ENCODE measurements around the gene PTPA.
"Not testable (repeated sequence)": the region's sequence is repeated elsewhere in the genome, so short reads cannot be mapped to it uniquely, and the experiment has no call there.

Gene PTPA

DNA sequence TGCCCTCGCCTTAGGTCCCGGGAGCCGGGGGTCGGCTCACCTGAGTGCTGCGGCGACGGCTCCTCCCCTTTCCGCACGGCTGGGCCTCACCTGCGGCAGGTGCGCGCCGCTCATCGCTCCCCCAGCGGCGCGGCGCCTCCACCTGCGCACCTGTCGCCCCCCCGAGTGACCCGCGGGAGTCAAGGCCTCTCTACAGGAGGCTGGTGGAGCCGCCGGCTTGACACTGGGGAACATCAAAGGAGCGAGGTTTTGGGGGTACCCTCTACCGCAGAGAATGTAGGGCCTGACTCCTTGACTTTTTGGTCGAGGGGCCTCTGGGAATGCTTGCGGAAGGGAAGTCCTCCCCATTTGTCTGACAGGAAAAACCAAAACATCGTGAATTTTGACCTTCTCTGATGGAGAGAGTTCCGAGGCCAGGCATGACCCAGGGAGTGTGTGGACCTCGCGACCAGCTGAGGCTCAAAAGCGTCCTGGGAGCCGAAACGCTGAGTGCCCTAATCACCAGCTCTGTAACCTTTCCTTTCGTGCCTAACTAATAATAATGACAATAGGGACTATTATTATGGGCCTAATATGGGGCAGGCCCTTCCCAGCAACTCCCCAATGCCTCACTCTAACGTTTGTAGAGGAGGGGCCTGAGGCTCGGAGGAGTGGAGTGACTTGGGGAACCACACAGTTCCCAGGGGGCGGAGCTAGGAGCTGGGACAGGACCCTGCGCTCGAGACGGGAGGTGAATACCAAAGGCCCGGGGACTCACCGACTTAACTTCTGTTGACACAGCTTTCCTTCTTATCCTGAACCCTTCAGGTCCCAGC, 67.6 kb downstream of the PTPA start:
- DNase-seq: no peak

DNA sequence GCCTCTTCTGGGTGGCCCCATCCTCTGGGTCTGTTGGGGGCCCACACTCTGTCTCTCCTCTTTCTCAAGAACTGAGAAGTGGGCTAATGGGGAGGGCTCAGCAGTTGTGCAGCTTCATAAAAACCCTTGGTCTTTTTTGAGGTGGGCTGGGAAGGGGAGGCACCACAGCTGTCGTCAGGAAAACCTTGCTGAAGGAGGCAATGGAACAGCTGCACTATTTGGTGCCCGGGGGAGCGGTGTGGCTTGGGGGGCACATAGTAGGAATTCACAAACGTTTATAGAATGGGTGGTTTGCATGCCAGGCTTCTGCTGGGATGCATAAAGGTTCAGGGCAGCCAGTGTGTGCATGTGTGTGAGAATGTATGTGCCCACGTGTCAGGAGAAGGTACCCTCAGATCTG, 70.0 kb downstream of the PTPA start:
- no peak for DNase-seq

DNA sequence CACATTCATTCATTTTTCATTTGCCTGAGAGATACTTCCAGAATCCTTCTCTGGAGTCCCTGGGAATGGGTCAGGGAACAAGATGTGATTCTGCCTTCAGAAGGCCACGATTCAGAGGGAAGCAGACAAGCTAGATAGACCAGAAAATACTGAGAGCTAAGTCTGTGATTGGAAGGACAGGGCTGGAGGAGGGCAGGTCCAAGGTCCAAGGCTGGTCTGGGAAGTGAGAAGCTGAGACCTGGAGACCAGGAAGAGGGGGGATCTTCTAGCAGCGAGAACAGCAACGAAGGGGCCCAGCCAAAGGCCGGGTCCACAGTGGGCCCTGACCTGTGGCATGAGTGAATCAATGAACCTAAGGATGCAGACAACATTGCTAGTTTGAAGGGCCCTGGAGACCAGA, 70.9 kb downstream of the PTPA start:
- DNase-seq: no peak

DNA sequence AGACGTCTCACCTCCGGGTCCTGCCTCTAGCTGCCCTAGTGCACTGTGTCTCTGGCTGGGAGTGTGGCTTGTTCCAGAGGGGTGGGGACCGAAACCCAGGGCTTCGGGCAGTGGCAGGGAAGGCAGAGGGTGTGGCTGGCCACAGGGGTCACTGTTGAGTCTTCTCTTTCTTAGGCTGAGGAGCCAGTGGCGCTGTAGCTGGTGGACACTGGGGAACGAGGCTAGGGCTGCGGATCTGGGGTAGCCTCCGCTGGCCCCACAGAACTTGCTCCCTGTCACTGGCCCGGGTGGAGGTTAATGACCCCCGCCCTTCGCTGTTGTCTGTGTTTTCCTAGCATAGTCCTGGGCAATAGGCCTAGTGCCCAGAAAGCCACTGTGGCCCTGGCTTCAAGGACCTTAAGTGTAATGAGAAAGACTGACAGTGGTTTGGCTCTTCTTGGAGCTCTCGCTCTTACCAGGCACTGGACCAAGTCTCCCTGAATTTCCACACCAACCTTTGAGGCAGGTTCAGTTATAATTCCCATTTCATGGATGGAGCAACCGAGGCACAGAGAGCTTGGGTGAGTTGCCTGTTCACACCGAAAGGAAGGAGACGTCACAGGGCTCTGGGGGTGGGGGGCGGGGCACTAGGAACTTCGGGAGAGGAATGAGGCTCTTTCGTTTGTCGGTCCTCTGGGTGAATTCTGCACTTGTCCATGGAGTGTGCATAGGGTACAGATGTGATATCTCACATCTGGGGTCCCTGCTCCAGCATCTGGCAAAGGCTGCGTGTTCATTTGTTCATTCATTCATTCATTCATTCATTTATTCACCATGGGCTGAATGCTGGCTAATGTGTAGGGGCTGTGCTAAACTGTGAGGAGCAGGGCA, 71.6 kb downstream of the PTPA start:
- peak; percentile 44 for DNase-seq

DNA sequence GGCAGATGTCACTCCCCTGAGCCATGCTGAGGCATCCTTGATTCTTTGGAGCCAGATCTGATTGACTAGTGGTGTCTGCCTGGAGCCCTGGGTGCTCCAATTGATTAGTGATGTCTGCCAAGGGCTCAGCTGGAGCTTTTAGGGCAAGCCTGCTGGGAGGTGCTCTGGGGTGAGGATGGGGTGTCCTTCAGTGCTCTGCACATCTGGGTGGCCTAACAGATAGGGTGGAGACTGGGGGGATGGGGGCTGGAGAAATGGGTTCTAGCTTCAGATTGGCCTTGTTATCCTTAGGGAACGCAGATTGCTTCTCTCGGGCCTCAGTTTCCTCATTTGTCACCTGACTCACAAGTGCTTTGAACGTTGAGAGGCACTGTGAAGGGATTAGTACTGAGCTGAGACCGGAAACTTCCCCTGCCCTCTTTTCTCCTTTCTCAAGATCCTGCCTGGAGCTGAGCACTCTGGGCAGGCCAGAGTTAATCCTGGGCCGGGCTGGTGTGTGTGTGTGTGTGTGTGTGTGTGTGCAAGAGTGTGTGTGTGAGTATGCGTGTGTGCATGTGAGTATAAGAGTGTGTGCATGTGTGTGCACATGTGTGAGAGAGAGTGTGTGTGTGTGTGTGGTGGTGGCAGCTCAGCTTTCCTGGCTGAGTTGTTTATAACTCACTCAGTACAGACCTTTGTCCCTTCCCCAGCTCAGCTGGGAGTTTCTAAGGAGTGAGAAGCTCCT, 72.4 kb downstream of the PTPA start:
- peak; percentile 61 for DNase-seq

DNA sequence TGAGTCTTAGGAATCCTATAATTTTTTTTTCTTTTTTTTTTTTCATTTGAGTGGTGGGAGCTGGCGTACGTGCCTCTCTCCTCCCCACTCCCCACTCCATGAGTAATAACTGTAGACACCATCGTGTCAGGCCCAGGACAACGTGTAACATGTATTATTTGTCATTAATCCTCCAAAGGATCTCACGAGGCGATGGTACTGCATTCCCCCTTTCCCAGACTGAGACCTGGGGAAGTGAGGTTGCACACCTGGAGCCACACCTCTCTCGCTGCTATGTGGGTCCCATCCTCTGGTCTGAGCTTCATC, 73.0 kb downstream of the PTPA start:
- peak; percentile 49 for DNase-seq

DNA sequence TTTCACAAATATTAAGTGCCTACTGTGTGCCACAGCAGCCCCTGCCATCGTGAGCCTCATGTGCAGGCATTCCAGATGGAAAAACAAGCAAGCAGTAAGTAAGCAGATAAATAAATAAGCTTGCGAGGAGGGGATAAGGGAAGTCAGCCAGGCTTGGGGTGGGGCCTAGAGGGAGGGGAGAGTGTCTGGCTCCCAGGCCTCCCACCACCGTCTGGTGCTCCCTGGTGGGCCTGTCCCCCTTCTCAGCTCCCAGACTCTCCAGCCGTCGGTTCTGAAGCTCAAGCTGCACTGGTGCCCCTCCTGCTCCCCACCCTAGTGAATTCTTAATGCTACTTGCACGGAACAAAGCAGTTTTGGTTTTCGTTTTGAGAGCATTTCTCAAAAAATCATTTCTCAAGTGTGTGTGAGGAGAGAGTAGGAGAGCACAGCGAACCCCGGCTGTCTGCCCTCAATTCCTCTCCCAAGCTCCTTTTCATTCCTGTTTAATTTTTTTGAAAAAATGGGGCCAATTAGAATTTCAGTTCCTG, 73.4 kb downstream of the PTPA start:
- DNase-seq: peak; percentile 75

DNA sequence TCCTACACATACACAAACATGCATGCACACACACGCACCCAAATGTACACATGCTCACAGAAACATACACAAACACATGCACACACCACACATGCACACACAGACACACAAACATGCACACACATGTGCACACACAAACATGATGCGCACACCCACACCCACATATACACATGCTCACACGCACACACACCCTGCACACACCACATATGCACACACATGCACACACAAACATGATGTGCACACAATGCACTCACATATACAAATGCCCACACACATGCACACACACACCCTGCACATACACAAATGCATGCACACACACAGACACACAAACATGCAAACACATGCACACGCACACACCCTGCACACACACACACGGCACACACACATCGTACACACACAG, 74.2 kb downstream of the PTPA start:
- no peak for DNase-seq

DNA sequence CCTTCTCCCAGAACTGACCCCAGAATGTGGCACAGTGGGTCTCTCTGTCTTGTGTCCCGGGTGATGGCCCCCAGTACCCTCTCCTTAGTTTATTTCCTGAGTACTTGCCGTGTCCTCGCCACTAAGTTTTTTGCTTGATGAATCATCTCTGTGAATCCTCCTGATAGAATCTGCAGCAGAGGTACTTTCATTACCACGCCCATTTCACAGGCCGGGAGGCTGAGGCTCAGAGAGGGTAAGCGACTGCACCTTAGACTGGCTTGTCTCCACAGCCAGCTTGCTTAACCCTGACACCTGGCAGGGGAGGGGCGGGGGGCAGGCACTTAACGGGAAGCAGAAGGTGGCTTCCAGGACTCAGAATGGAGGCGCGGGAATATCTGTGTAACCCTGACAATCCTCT, 74.8 kb downstream of the PTPA start:
- DNase-seq: peak; percentile 26

DNA sequence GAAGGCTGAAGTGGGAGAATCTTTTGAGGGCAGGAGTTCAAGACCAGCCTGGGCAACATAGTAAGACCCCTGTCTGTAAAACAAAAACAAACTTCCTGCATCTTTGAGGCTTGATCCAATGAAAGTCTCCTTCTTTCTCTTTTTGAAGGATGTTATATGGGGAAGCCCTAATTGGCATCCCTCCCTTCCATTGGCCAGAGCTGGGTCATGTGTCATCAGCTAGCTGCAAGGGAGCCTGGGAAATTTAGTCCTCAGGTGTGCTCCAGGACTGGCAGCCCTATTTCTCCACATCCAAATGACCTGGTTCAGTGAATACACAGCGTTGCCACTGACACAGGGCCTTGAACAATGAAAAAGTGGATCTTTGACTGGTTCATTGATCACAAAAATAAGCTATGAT, 75.8 kb downstream of the PTPA start:
- no peak for DNase-seq

DNA sequence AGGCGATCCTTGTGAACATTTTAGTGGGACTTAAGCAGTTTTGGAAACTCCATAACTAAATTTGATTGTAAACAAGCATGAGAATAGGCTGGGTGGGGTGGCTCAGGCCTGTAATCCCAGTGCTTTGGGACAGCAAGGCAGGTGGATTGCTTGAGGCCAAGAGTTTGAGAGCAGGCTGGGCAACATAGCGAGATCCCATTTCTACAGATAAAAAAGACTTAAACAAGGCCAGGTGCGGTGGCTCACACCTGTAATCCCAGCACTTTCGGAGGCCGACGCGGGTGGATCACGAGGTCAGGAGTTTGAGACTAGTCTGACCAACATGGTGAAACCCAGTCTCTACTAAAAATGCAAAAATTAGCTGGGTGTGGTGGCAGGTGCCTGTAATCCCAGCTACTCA, 78.8 kb downstream of the PTPA start:
- DNase-seq: not testable (repeated sequence)

DNA sequence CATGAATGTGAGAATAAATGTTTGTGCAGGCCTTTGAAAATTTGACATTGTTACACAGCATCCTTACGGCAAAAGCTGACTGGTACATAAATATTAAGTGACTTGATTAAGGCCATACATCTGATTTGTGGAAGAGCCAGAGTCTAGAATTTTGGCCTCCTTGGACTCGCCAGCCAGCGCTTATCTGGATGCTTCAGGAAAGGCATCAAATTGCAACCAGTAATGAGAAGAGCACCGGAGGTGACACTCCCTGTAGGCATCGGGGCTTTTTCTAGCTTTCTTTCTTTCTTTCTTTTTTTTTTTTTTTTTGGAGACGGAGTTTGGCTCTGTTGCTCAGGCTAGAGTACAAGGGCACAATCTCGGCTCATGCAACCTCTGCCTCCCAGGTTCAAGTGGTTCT, 80.0 kb downstream of the PTPA start:
- no peak for DNase-seq

DNA sequence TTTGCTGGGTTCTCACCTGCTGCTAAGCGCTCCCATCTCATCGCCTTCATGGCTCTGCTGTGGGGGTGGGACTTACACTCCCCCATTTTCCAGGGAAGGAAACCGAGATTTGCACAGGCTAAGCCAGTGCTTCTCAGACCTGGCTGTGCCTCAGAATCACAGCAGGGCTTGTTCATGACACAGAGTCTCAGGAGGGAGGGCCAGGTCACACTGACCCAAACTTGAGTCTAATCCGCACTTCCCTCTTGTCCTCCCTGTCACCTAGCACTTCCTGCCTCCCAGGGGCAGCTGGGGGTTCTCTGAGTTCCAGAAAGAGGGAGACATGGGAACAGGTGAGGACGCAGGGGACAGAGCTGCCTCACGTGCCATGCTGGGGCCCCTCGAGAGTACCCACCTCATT, 82.4 kb downstream of the PTPA start:
- DNase-seq: no peak

DNA sequence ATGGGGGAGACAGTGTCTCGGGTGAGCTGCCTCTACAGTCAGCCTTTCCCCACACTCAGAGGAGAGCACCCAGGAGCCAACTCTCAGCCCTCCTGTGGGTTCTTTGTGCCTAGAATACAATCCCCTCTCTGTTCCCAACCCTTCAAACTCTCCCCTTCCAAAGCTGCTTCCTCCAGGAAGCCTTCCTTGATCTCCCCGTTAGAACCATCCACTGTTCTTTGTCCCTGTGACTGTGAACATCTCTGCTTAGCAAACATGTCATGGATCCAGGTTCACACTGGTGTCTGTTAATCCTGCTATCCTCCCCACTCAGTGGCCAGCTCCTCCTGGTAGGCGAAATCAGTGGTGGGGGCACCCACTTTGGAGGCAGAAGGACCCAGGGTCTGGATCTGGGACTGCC, 83.0 kb downstream of the PTPA start:
- no peak for DNase-seq

DNA sequence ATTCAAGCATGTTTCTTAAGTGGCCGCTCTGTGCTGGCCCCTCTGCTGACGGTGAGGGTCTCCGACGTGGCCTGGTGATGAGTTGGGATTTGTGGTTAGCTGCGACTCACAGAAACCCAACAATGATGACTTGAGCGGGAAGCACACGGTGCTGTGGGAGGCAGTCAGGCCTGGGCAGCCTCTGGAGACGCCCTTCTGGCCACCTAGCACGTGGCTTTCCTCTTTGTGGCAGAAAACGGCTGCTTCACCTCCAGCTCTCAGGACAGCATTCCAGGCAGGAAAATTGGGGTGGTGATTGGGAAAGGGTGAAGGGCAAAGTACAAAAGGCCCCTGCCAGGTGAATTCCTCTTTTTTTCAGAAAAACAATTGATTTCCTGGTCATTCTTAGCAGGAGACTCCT, 84.4 kb downstream of the PTPA start:
- no peak for DNase-seq

DNA sequence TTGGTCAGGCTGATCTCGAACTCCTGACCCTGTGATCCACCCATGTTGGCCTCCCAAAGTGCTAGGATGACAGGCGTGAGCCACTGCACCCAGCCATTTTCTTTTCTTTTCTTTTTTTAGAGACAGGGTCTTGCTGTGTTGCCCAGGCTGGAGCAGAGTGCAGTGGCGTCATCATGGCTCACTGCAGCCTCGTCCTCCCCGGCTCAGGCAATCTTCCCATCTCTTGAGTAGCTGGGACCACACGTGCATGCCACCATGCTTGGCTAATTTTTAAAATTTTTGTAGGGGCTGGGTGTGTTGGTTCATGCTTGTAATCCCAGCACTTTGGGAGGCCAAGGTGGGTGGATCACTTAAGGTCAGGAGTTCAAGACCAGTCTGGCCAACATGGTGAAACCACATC, 85.8 kb downstream of the PTPA start:
- not testable (repeated sequence) for DNase-seq

DNA sequence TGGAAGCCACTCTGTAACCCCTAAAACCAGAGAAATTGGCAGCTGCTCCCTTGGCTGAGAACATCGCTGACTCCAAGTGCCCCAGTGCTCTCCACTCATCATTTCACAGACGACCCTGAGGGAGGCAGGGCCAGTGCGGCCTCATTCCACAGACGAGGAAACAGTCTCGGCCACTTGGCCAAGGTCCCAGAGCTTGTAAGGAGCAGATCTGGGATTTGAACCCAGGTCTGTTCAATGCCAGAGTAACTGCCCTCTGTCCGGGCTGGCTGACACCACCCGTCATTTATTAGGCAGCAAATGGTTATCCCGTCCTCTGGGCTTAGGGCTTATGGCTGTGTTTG, 86.7 kb downstream of the PTPA start:
- no peak for DNase-seq
